ENCODE data around the gene SCG5. TPM values are rescaled to one million over a fixed set of nuclear protein-coding genes. Genes with fewer than 3 reads are reported as not detected.

Gene SCG5
- total and polyA plus RNA-seq, 7 donors, result 0.15 to 0.86 (median 0.36) TPM; not detected in 3

- WGBS, 3 donors, result 1 to 3% (median 1%) methylated on average over 41 to 99 of the region's 99 CpGs
- TF ChIP-seq CTCF (IDR thresholded peaks at IDR 0.05), result no peak
- intact Hi-C loops (cut with DNase I), result no loop called here
- ATAC-seq (peak in 2 of 4 donors; percentile 26 to 40), DNase-seq (peak; percentile 15 to 56)
- H3K9me3 ChIP-seq, result no peaks in the 10 kb centered on the region
- peaks cover 5 to 76% (median 8%) of the 10 kb centered on the region in 3 donors for H3K27me3 ChIP-seq (ENCODE audit: insufficient read depth in 3 of 3, low read length in 2 of 3)
- H3K4me3 ChIP-seq, result peak within 1 kb of the TSS; percentile 52
- H3K4me1 ChIP-seq, result peaks cover 4% of the 10 kb centered on the region
- no peaks in the 10 kb centered on the region for H3K36me3 ChIP-seq (ENCODE audit: insufficient read depth in 1 of 2, low read depth in 1 of 2)
- H3K27ac ChIP-seq, result no peak within 1 kb of the TSS
Observed at GRCh38 chr15:32717426-32718226, 76.1 kb downstream of the SCG5 start, which contains the start of gene GREM1. Gene GREM1, plus strand, starts transcription at chr15:32718004. Its CDS starts 12,687 bp downstream, at chr15:32730691.

- ATAC-seq, result no peak
- no peak for TF ChIP-seq CTCF (IDR thresholded peaks at IDR 0.05)
- intact Hi-C loops (cut with DNase I), result no loop called here
- no peak for DNase-seq
- H3K4me1 ChIP-seq, result peaks cover 4% of the 10 kb centered on the region
- 1 to 2% (median 1%) methylated on average over 47 to 60 of the region's 60 CpGs for WGBS, 3 donors
- no peaks in the 10 kb centered on the region for H3K36me3 ChIP-seq (ENCODE audit: insufficient read depth in 1 of 2, low read depth in 1 of 2)
- H3K27ac ChIP-seq, result no peak overlapping the region
- H3K4me3 ChIP-seq, result peak overlapping the region; percentile 52
- H3K9me3 ChIP-seq, result no peaks in the 10 kb centered on the region
- H3K27me3 ChIP-seq (ENCODE audit: insufficient read depth in 3 of 3, low read length in 2 of 3), result peaks cover 5 to 76% (median 8%) of the 10 kb centered on the region in 3 donors
Observed at GRCh38 chr15:32718227-32718820, 76.8 kb downstream of the SCG5 start.

DNA sequence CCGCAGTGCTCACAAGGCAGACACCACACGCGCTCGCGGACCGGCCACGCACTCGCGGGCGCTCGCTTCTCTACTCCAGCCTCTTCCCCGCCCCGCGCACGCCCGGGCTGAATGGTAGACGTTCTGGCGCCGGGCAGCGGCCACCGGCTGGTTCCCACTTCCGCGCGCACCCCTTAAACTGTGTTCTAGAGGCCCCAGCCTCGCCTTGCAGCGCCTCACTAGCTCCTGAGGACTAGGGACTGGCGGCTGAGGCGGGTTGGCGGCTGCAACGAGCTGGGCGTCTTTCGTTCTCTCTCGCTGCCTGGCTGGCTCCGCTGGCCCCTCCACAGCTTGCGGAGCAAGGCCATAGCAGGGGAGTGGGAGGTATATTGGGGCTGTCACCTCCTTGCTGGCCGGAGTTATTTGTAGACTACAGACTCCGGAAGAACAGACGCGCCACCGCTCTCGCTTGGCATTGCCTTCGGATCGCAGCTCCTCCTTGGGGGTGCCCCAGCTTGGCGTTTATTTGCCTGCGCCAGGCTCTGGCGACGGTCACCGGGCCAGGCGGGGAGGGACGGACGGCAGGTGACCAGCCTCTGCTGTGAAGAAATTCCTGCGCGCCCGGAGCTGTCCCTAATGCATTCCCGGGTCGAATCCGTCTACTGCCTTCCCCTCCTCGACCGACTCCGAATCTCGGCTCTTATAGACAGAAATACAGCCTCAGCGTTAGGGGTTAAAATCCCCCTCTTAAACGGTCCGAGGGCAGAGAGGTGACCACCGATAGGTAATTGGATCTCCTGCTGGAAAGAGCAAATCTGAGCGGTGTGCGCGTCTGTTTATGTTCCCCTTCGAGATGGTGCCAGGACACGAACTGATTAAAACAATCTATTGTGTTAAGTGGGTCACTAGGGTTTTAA is 77.6 kb downstream of the SCG5 start:
- H3K27me3 ChIP-seq (ENCODE audit: insufficient read depth in 3 of 3, low read length in 2 of 3), result peaks cover under 1 to 68% (median 8%) of the 10 kb centered on the region in 3 donors
- ATAC-seq (no peak), DNase-seq (no peak)
- H3K27ac ChIP-seq, result no peak overlapping the region
- H3K9me3 ChIP-seq, result no peaks in the 10 kb centered on the region
- peak overlapping the region; percentile 52 for H3K4me3 ChIP-seq
- H3K4me1 ChIP-seq, result peaks cover 4% of the 10 kb centered on the region
- no peaks in the 10 kb centered on the region for H3K36me3 ChIP-seq (ENCODE audit: insufficient read depth in 1 of 2, low read depth in 1 of 2)
- no peak for TF ChIP-seq CTCF (IDR thresholded peaks at IDR 0.05)
- intact Hi-C loops (cut with DNase I), result no loop called here
- WGBS, 3 donors, result 1 to 2% (median 1%) methylated on average over 53 to 70 of the region's 70 CpGs

GRCh38 chr15:32721596-32721995 is 80.1 kb downstream of the SCG5 start:
- Histone ChIP-seq H3K27ac (no peak overlapping the region), H3K9me3 (no peaks in the 10 kb centered on the region), H3K36me3 (ENCODE audit: insufficient read depth in 1 of 2, low read depth in 1 of 2) (no peaks in the 10 kb centered on the region), H3K27me3 (ENCODE audit: insufficient read depth in 3 of 3, low read length in 2 of 3) (peaks cover 0 to 47% (median 5%) of the 10 kb centered on the region in 3 donors), H3K4me3 (no peak overlapping the region), H3K4me1 (peaks cover 4% of the 10 kb centered on the region)
- intact Hi-C loops (cut with DNase I), result no loop called here
- ATAC-seq (no peak), DNase-seq (no peak)
- 69 to 79% (median 74%) methylated on average over 6 of the region's 6 CpGs for WGBS, 3 donors
- TF ChIP-seq CTCF (IDR thresholded peaks at IDR 0.05), result no peak
